ENCODE results near the gene HSPBP1. TPM values are rescaled to one million over a fixed set of nuclear protein-coding genes. Genes with fewer than 3 reads are reported as not detected.

Gene HSPBP1
- total RNA-seq, 1 donor from 2014 or later: 22.7 TPM

DNA sequence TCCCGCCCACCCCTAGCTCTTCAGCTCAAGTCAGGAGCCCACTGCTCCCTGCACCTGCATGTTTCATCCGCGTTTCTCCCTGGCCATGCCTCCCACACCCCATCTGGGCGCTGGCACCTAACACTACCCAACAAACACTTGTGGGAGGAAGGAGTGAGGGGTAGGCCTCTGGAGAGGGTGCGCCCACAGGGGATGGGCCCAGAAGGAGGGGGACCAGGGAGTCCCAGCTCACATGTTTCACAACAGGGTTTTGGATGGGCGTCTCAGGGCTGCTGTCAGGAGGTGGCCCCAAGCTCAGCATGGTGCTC is 39.2 kb downstream of the HSPBP1 start:
- Mint-ChIP-seq H3K36me3 (ENCODE audit: low read depth) (peaks cover 35% of the 10 kb centered on the region), H3K4me3 (ENCODE audit: unreplicated experiment) (no peak overlapping the region), H3K27me3 (ENCODE audit: low read depth) (no peaks in the 10 kb centered on the region), H3K27ac (ENCODE audit: unreplicated experiment) (no peak overlapping the region), H3K9me3 (ENCODE audit: low read depth) (no peaks in the 10 kb centered on the region), H3K4me1 (ENCODE audit: low read depth) (no peaks in the 10 kb centered on the region)
- no peak for DNase-seq (ENCODE audit: low spot score)
- TF ChIP-seq, protein P1, sequence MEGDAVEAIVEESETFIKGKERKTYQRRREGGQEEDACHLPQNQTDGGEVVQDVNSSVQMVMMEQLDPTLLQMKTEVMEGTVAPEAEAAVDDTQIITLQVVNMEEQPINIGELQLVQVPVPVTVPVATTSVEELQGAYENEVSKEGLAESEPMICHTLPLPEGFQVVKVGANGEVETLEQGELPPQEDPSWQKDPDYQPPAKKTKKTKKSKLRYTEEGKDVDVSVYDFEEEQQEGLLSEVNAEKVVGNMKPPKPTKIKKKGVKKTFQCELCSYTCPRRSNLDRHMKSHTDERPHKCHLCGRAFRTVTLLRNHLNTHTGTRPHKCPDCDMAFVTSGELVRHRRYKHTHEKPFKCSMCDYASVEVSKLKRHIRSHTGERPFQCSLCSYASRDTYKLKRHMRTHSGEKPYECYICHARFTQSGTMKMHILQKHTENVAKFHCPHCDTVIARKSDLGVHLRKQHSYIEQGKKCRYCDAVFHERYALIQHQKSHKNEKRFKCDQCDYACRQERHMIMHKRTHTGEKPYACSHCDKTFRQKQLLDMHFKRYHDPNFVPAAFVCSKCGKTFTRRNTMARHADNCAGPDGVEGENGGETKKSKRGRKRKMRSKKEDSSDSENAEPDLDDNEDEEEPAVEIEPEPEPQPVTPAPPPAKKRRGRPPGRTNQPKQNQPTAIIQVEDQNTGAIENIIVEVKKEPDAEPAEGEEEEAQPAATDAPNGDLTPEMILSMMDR (IDR thresholded peaks at IDR 0.05): no peak

DNA sequence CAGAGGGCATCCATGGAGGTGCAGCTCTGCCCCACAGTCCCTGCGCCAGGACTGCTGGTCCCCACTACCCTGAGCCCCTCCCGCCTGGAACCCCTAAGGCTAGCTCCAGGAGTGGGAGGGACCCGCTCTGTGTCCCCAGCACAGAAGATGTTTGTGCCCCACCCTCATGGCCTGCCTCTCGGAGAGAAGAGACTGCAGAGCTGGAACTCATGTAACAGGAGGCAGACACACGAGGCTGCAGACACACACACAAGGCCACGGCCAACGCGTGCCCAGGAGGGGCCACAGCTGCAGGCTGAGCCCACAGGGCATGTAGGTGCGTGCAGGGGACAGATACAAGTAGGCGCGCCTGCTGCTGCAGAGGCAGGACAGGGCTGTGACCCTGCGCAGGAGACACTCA is 40.9 kb downstream of the HSPBP1 start:
- no peaks in the 10 kb centered on the region for H3K27me3 Mint-ChIP-seq (ENCODE audit: low read depth)
- H3K4me3 Mint-ChIP-seq (ENCODE audit: unreplicated experiment): no peak overlapping the region
- H3K4me1 Mint-ChIP-seq (ENCODE audit: low read depth): no peaks in the 10 kb centered on the region
- DNase-seq (ENCODE audit: low spot score): no peak
- H3K9me3 Mint-ChIP-seq (ENCODE audit: low read depth): no peaks in the 10 kb centered on the region
- H3K27ac Mint-ChIP-seq (ENCODE audit: unreplicated experiment): no peak overlapping the region
- peaks cover 44% of the 10 kb centered on the region for H3K36me3 Mint-ChIP-seq (ENCODE audit: low read depth)
- TF ChIP-seq, protein P1 (IDR thresholded peaks at IDR 0.05): no peak

DNA sequence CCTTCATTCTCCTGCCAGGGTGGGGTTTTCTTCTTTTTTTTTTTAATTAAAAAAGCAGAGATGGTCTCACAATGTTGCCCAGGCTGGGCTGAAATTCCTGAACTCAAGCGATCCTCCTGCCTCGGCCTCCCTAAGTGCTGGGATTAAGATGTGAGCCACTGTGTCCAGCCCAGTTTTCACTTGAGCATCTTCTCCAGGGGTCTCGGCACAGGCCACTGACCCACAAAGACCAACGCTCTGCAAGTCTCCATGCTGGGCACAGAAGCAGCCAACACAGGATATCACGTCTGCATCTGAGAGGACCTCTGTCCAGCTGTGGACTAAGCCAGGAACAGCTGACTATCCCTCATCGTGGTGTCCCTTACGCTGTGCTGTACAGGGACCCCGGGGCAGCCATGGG is 41.9 kb downstream of the HSPBP1 start:
- H3K4me3 Mint-ChIP-seq (ENCODE audit: unreplicated experiment): no peak overlapping the region
- no peak overlapping the region for H3K27ac Mint-ChIP-seq (ENCODE audit: unreplicated experiment)
- TF ChIP-seq, protein P1 (IDR thresholded peaks at IDR 0.05): no peak
- no peaks in the 10 kb centered on the region for H3K4me1 Mint-ChIP-seq (ENCODE audit: low read depth)
- DNase-seq (ENCODE audit: low spot score): no peak
- H3K36me3 Mint-ChIP-seq (ENCODE audit: low read depth): peaks cover 48% of the 10 kb centered on the region
- no peaks in the 10 kb centered on the region for H3K9me3 Mint-ChIP-seq (ENCODE audit: low read depth)
- no peaks in the 10 kb centered on the region for H3K27me3 Mint-ChIP-seq (ENCODE audit: low read depth)

DNA sequence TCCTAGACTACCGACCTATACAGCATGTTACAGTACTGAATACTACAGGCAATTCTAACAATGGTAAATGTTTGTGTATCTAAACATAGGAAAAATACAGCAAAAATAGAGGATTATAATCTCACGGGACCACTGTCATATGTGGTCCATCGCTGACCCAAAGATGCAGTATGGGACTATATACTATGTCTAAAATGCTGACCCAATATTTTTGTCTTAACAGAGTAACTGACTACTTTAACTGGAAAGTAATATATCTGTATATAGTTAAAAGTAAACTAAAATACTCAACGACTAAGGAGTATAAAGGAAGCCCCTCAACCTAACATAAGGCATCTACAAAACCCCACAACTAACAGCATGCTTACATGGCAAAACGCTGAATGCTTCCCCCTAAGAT is 46.9 kb downstream of the HSPBP1 start:
- TF ChIP-seq, protein P1 (IDR thresholded peaks at IDR 0.05): no peak

DNA sequence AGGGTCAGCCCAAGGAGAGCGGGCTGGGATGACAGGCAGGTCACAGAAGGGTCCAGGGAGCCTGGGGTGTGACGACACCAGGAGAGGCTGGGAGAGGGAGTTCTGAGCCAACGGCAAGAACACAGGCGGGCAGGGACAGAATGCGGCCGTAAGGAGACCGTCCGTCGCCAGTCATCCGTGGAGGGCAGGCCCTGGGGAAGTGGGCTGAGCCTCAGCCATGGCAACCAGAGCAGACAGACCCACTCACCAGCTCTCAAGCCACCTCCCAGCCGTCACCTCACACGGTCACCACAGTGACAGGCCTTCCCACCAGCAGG is 47.7 kb downstream of the HSPBP1 start:
- Mint-ChIP-seq H3K4me1 (ENCODE audit: low read depth) (no peaks in the 10 kb centered on the region), H3K27me3 (ENCODE audit: low read depth) (no peaks in the 10 kb centered on the region), H3K9me3 (ENCODE audit: low read depth) (no peaks in the 10 kb centered on the region), H3K36me3 (ENCODE audit: low read depth) (peaks cover 39% of the 10 kb centered on the region), H3K27ac (ENCODE audit: unreplicated experiment) (no peak overlapping the region), H3K4me3 (ENCODE audit: unreplicated experiment) (no peak overlapping the region)
- DNase-seq (ENCODE audit: low spot score): no peak
- TF ChIP-seq, protein P1 (IDR thresholded peaks at IDR 0.05): no peak

More for the DNA sequence above, 46.9 kb downstream of the HSPBP1 start:
- Mint-ChIP-seq H3K27me3 (ENCODE audit: low read depth) (no peaks in the 10 kb centered on the region), H3K36me3 (ENCODE audit: low read depth) (peaks cover 41% of the 10 kb centered on the region), H3K4me1 (ENCODE audit: low read depth) (no peaks in the 10 kb centered on the region), H3K27ac (ENCODE audit: unreplicated experiment) (no peak overlapping the region), H3K9me3 (ENCODE audit: low read depth) (no peaks in the 10 kb centered on the region), H3K4me3 (ENCODE audit: unreplicated experiment) (no peak overlapping the region)
- DNase-seq (ENCODE audit: low spot score): no peak
